ENCODE measurements around the gene C6orf62.

C6orf62 gene

DNA sequence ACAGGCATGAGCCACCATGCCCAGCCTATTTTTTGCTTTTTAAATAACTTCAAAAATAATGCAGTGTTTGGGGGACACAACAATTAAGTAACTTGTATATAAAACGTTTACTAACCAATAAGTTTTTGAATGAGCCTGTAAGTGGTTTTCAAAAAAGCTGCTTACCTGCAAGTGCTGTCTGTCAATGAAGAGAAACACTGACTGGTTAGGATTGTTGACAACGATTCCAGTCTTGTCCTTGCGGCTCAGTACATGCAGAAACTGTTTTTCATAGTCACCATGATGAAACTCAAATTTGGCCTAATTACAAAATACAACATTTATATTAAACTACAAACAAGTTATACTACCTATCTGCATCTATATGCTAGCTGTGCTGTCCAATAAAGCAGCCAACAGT, 10.3 kb downstream of the C6orf62 start:
- no peak for DNase-seq (ENCODE audit: extremely low read depth, insufficient read length)
- TF ChIP-seq CTCF (IDR thresholded peaks at IDR 0.05; ENCODE audit: insufficient read depth, low read length, poor library complexity, severe bottlenecking) = no peak
- no peak overlapping the region for H3K4me3 ChIP-seq (replicated peaks; ENCODE audit: low read depth, low read length)
- H3K27me3 ChIP-seq (replicated peaks; ENCODE audit: control insufficient read depth, insufficient read depth, low read length) = no peaks in the 10 kb centered on the region
- H3K36me3 ChIP-seq (ENCODE audit: control insufficient read depth, insufficient read depth, low read length) = peaks cover 13% of the 10 kb centered on the region

DNA sequence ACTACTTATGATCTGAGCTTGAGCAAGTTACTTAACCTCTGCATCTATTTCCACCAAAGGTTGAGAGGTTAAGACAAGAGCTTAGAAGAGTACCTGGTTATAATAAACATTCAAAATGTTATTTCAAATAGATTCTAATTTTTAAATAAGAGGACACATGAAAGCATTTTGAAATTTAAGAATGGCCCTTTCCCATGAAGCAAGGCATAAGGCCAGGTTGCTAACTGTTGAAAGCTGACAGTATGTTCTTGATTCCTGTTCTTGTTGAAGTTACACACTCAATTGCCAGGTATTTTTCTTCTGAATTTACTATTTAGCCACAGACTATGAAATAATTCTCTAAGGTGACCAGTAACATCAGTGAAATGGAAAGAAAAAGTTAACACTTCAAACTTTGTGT, 14.5 kb downstream of the C6orf62 start:
- DNase-seq (ENCODE audit: extremely low read depth, insufficient read length) = no peak
- Histone ChIP-seq H3K4me3 (replicated peaks; ENCODE audit: low read depth, low read length) (no peak overlapping the region), H3K36me3 (ENCODE audit: control insufficient read depth, insufficient read depth, low read length) (peaks cover 8% of the 10 kb centered on the region), H3K27me3 (replicated peaks; ENCODE audit: control insufficient read depth, insufficient read depth, low read length) (no peaks in the 10 kb centered on the region)
- TF ChIP-seq CTCF (IDR thresholded peaks at IDR 0.05; ENCODE audit: insufficient read depth, low read length, poor library complexity, severe bottlenecking) = no peak

DNA sequence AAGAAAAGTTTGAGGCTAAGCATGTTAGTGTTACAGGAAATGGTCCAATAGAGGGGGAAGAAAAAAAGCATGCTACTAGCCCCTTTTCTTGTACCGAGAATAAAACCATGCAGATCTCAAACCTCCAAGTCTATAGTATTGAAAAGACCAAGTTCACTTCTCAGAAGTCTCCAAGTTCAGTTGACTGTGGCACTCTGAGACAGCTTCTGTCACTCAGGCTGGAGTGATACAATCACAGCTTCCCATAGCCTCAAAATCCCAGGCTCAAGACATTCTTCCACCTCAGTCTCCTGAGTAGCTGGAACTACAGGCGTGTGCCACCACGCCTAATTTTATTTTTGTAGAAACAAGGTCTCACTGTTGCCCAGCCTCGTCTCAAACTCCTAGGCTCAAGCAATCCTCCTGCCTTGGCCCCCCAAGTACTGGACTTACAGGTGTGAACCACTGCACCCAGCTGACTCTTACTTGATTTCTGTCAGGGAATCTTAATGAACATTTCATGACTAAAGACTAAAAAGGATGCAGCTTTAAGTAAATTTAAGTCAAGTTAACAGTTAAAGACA, 16.2 kb downstream of the C6orf62 start:
- no peak for TF ChIP-seq CTCF (IDR thresholded peaks at IDR 0.05; ENCODE audit: insufficient read depth, low read length, poor library complexity, severe bottlenecking)
- Histone ChIP-seq H3K4me3 (replicated peaks; ENCODE audit: low read depth, low read length) (no peak overlapping the region), H3K27me3 (replicated peaks; ENCODE audit: control insufficient read depth, insufficient read depth, low read length) (no peaks in the 10 kb centered on the region), H3K36me3 (ENCODE audit: control insufficient read depth, insufficient read depth, low read length) (peaks cover 4% of the 10 kb centered on the region)
- no peak for DNase-seq (ENCODE audit: extremely low read depth, insufficient read length)

GRCh38 chr6:24699521-24700359, 19.2 kb downstream of the C6orf62 start:
- no peak for DNase-seq (ENCODE audit: extremely low read depth, insufficient read length)
- Histone ChIP-seq H3K27me3 (replicated peaks; ENCODE audit: control insufficient read depth, insufficient read depth, low read length) (no peaks in the 10 kb centered on the region), H3K36me3 (ENCODE audit: control insufficient read depth, insufficient read depth, low read length) (no peaks in the 10 kb centered on the region; the same call in 1 of the 2 replicates), H3K4me3 (replicated peaks; ENCODE audit: low read depth, low read length) (no peak overlapping the region)
- no peak for TF ChIP-seq CTCF (IDR thresholded peaks at IDR 0.05; ENCODE audit: insufficient read depth, low read length, poor library complexity, severe bottlenecking)

GRCh38 chr6:24696097-24696496, 22.9 kb downstream of the C6orf62 start:
- no peak for DNase-seq (ENCODE audit: extremely low read depth, insufficient read length)
- Histone ChIP-seq H3K27me3 (replicated peaks; ENCODE audit: control insufficient read depth, insufficient read depth, low read length) (no peaks in the 10 kb centered on the region), H3K4me3 (replicated peaks; ENCODE audit: low read depth, low read length) (no peak overlapping the region), H3K36me3 (ENCODE audit: control insufficient read depth, insufficient read depth, low read length) (no peaks in the 10 kb centered on the region; the same call in 1 of the 2 replicates)
- TF ChIP-seq CTCF (IDR thresholded peaks at IDR 0.05; ENCODE audit: insufficient read depth, low read length, poor library complexity, severe bottlenecking) = no peak

Measured in GM06990 (cell line).